Lower leg skin (tissue), 4 donors: ENCODE results near the gene TADA3. TPM values are rescaled to one million over a fixed set of nuclear protein-coding genes. Genes with fewer than 3 reads are reported as not detected.
A peak's percentile ranks its signal among the peaks of the same experiment; 100 is the strongest.

Source experiments
- DNase-seq, 2 donors: peaks; one replicate each; pipeline ENCODE4 v3.0.0-alpha.2; 2019; ENCODE audit warnings: low spot score in 2 of 2
- H3K4me3 ChIP-seq: fragments of 200-600 bp; sonication (generic); 2 replicates; pipeline ENCODE4 v1.5.1; 2017; ENCODE audit warnings: mild to moderate bottlenecking, low read depth; ENCODE audit not compliant: poor library complexity, severe bottlenecking
- POLR2A ChIP-seq, 2 donors: fragments of 450-650 bp; IDR thresholded peaks; one replicate each; pipeline ENCODE4 v1.6.1; 2016 to 2017; ENCODE audit warnings: antibody characterized with exemption in 2 of 2, mild to moderate bottlenecking in 1 of 2, moderate library complexity in 1 of 2
- WGBS, 2 donors: methylation state at CpG; one replicate each; pipeline ENCODE4 v1.1.5; 2018; 5-methylcytosine and 5-hydroxymethylcytosine counted together
- intact Hi-C: fragments of 100-400 bp; cut with DNase I; formaldehyde crosslinking; loops from one replicate; pipeline ENCODE4 v1.15.0; 2023; ENCODE audit warnings: low total_unique reads
- total RNA-seq, 4 donors: library from RNA; depleted of rRNA; stranded (reverse); fragments of >200 nt; gene quantifications; one replicate each; pipeline ENCODE4 v1.1.0, GENCODE V29; 2016
- TF ChIP-seq, protein P1 (sequence below), 3 donors: fragments of 450-650 bp; IDR thresholded peaks; one replicate each; pipeline ENCODE4 v1.5.1; 2016; ENCODE audit warnings: antibody characterized with exemption in 3 of 3, mild to moderate bottlenecking in 3 of 3, moderate library complexity in 2 of 3

The TADA3 gene
- total RNA-seq, 4 donors from 2014 or later = 42.1 to 53.2 (median 47.0) TPM

- intact Hi-C loops = no loop called here
- H3K4me3 ChIP-seq = peak within 1 kb of the TSS; percentile 94
- no peak for TF ChIP-seq POLR2A (IDR thresholded peaks at IDR 0.05)
- TF ChIP-seq, protein P1, sequence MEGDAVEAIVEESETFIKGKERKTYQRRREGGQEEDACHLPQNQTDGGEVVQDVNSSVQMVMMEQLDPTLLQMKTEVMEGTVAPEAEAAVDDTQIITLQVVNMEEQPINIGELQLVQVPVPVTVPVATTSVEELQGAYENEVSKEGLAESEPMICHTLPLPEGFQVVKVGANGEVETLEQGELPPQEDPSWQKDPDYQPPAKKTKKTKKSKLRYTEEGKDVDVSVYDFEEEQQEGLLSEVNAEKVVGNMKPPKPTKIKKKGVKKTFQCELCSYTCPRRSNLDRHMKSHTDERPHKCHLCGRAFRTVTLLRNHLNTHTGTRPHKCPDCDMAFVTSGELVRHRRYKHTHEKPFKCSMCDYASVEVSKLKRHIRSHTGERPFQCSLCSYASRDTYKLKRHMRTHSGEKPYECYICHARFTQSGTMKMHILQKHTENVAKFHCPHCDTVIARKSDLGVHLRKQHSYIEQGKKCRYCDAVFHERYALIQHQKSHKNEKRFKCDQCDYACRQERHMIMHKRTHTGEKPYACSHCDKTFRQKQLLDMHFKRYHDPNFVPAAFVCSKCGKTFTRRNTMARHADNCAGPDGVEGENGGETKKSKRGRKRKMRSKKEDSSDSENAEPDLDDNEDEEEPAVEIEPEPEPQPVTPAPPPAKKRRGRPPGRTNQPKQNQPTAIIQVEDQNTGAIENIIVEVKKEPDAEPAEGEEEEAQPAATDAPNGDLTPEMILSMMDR (IDR thresholded peaks at IDR 0.05) = peak in 1 of 3 donors; percentile 43
- DNase-seq = peak; percentile 99 to 100
- WGBS, 2 donors = 1 to 2% methylated on average over 31 to 52 of the region's 88 CpGs
Observed at GRCh38 chr3:9731206-9732079, 60.8 kb downstream of the TADA3 start, which contains the start of gene BRPF1. Gene BRPF1, plus strand, starts transcription at chr3:9731735. Its CDS starts 2,406 bp downstream, at chr3:9734141.

DNA sequence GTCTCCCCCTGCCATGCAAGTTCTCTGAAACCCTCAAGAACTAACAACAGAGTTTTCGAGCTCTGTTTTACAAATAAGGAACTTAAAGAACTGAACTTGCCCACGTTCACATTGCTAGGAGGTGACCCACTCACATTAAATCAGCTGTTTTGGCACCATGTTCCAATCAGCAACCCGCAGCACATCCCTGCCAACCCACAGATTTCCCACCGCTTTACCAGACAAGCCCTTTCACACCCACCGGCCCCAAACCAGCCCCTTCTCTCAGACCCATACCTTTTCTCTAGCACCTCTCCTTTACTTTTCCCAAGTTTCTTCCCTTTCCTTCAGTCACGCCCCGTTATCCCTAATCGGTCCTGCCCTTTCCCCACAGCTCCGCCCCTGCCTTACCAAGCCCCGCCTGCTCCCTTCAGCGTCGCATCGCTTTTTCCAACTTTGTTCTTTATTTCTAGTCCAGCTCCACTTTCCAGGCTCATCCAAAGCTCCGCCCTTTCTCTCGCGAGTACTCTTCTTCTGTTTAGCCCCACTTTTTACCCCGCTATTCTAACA lies 61.5 kb downstream of the TADA3 start:
- H3K4me3 ChIP-seq = no peak overlapping the region
- 2% methylated on average over 16 to 17 of the region's 17 CpGs for WGBS, 2 donors
- TF ChIP-seq POLR2A (IDR thresholded peaks at IDR 0.05) = no peak
- TF ChIP-seq, protein P1 (IDR thresholded peaks at IDR 0.05) = no peak
- DNase-seq = no peak
- intact Hi-C loops = no loop called here

Other genes with a start within 250 kb of the TADA3 start
- gene LHFPL4, start 238.7 kb downstream of the TADA3 start, total RNA-seq = under 1 TPM in 2 of 4 donors, not detected in 2; 0.05 to 0.16 TPM
- gene MTMR14, start 143.0 kb downstream of the TADA3 start, total RNA-seq = 10 to 100 TPM; 27.5 to 39.4 (median 34.6) TPM
- gene CPNE9, start 88.6 kb downstream of the TADA3 start, total RNA-seq = 1 to 10 TPM in 2 of 4 donors, under 1 TPM in 2; 0.54 to 1.6 (median 1.1) TPM
- gene BRPF1, start 60.7 kb downstream of the TADA3 start, total RNA-seq = 10 to 100 TPM; 20.1 to 27.2 (median 22.5) TPM
- gene OGG1, start 42.5 kb downstream of the TADA3 start, total RNA-seq = 10 to 100 TPM in 3 of 4 donors, 1 to 10 TPM in 1; 7.9 to 27.2 (median 17.4) TPM
- gene CAMK1, start 22.5 kb downstream of the TADA3 start, total RNA-seq = 10 to 100 TPM in 1 of 4 donors, 1 to 10 TPM in 3; 3.1 to 10.1 (median 9.4) TPM
- gene ARPC4, start 609 bp upstream of the TADA3 start, total RNA-seq = 100 to 1,000 TPM in 3 of 4 donors, 10 to 100 TPM in 1; 89.6 to 151 (median 107) TPM
- 10 to 100 TPM; 34.9 to 93.9 (median 54.3) TPM for gene TTLL3, start 17.8 kb upstream of the TADA3 start, total RNA-seq
- gene RPUSD3, start 51.5 kb upstream of the TADA3 start, total RNA-seq = 10 to 100 TPM; 44.4 to 57.1 (median 50.7) TPM
- 10 to 100 TPM in 2 of 4 donors, 1 to 10 TPM in 2; 2.8 to 23.7 (median 9.0) TPM for gene CIDEC, start 87.8 kb upstream of the TADA3 start, total RNA-seq
- 10 to 100 TPM; 39.2 to 70.6 (median 51.0) TPM for gene JAGN1, start 98.1 kb upstream of the TADA3 start, total RNA-seq
- 100 to 1,000 TPM in 1 of 4 donors, 10 to 100 TPM in 3; 71.1 to 117 (median 81.1) TPM for gene IL17RE, start 110.4 kb upstream of the TADA3 start, total RNA-seq
- gene IL17RC, start 124.6 kb upstream of the TADA3 start, total RNA-seq = 100 to 1,000 TPM in 3 of 4 donors, 10 to 100 TPM in 1; 95.5 to 155 (median 113) TPM
- gene CRELD1, start 141.4 kb upstream of the TADA3 start, total RNA-seq = 10 to 100 TPM; 16.1 to 58.8 (median 28.3) TPM
- 1 to 10 TPM; 3.2 to 6.4 (median 4.0) TPM for gene PRRT3, start 159.9 kb upstream of the TADA3 start, total RNA-seq
- 100 to 1,000 TPM; 101 to 108 (median 104) TPM for gene EMC3, start 194.4 kb upstream of the TADA3 start, total RNA-seq
- 1 to 10 TPM; 1.7 to 6.5 (median 3.1) TPM for gene FANCD2, start 234.0 kb upstream of the TADA3 start, total RNA-seq